KOPT-K1 (cell line): Measurements from ENCODE around the gene HS6ST3.

ENCODE experiments used
- H3K27ac ChIP-seq: fragments of 200-600 bp; sonication (generic); 2 replicates; pipeline ENCODE4 v1.5.1; 2016; ENCODE audit warnings: antibody characterized with exemption, mild to moderate bottlenecking, low read depth, low read length; ENCODE audit not compliant: poor library complexity, severe bottlenecking
- H3K36me3 ChIP-seq: fragments of 200-600 bp; sonication (generic); 2 replicates; pipeline ENCODE4 v1.5.1; 2017; ENCODE audit warnings: antibody characterized with exemption, mild to moderate bottlenecking, low read length, moderate library complexity; ENCODE audit not compliant: insufficient read depth
- H3K9me3 ChIP-seq: fragments of 200-600 bp; sonication (generic); 2 replicates; pipeline ENCODE4 v1.5.1; 2017; ENCODE audit warnings: antibody characterized with exemption, low read length, mild to moderate bottlenecking; ENCODE audit not compliant: insufficient read depth, poor library complexity, severe bottlenecking

HS6ST3 gene

DNA sequence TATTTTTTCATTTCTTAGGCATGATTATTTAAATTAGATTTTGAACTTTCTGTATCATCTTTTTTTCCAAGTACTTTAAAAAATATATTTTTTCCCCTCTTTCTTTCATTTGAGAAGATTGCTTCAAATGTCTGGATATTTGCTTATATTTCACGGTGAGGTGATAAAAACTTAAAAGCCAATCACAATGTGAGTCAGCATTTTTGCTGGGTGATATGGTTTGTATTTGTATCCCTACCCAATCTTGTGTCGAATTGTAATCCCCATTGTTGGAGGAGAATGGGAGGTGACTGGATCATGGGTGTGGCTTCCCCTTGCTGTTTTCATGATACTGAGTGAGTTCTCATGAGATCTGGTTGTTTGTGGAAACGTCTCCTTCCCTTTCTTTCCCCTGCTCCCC is 583.9 kb downstream of the HS6ST3 start:
- Histone ChIP-seq H3K9me3 (no peaks in the 10 kb centered on the region), H3K27ac (no peak overlapping the region), H3K36me3 (no peaks in the 10 kb centered on the region)

DNA sequence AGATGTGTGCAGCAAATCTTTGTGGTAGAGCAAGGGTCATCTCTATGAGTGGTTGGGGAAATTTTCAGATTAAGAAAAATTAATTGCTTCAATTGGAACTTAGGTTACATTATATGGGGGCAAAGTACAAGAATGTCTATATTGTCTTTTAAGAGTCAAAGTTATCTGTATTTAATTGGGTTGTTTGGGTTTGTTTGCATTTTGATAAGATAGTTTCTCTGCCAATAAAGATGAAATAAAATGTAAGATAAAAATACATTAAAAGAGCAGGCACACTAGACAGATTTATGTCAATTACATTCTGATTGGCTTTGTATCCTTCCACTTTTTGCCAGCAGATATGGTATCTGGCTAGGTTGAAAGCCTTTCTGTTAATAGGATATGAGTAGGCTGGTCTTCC is 587.1 kb downstream of the HS6ST3 start:
- H3K9me3 ChIP-seq, result no peaks in the 10 kb centered on the region
- no peak overlapping the region for H3K27ac ChIP-seq
- H3K36me3 ChIP-seq, result no peaks in the 10 kb centered on the region

DNA sequence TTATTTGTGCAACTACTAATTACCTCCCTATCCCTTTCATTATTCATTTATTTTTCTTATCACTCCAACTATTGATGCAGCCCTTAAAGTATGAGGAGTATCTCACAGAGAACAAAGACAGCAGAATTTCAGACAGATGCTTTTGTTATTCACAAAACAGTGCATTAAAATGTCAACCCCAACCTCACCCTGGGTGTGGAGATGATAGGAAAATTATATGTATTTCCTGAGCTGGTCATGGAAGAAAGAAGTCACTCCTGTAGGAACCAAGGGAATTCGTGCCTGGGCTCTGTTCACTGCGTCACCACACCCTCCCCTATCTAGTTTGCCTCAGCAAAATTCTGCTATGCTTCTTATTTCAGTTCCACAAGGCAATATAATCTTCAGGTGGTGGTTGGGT is 588.9 kb downstream of the HS6ST3 start:
- H3K9me3 ChIP-seq, result no peaks in the 10 kb centered on the region
- H3K36me3 ChIP-seq, result no peaks in the 10 kb centered on the region
- H3K27ac ChIP-seq, result no peak overlapping the region

DNA sequence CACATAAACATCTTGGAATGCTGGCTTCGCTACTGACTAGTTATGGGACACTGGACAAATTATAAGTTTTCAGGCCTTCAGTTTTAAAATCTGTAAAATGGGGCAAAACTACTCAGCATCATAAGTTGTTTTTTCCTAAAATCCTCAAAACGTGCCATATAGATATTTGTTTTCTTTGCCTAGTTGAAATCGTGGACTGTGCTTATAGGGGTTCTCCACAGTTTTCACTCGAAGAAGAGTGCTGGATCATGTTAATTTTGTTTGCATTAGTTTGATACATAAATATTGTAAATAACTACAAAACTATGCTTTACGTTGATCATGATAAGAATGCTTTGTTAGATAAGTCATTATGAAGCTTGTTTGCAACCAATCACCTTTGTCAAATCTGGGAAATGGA is 591.0 kb downstream of the HS6ST3 start:
- no peak overlapping the region for H3K27ac ChIP-seq
- no peaks in the 10 kb centered on the region for H3K36me3 ChIP-seq
- no peaks in the 10 kb centered on the region for H3K9me3 ChIP-seq

DNA sequence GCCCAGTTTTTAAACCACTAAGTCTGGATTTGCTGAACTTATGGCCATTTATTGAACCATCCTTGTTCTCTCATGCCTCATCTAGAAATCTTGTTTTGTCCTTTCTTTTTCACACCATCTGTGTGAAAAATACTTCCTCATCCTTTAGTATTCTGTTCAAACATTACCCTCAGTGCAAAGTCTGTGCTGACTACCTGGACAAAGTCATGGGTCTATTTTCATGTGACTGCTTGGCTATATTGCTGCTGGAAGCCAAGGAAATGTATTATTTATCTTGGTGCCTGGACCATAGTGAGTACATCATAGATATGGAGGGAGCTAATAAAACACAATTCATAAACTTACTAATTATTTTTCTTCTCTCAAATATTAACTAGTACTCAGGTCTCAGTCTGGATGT is 591.9 kb downstream of the HS6ST3 start:
- no peaks in the 10 kb centered on the region for H3K36me3 ChIP-seq
- no peak overlapping the region for H3K27ac ChIP-seq
- H3K9me3 ChIP-seq, result no peaks in the 10 kb centered on the region

DNA sequence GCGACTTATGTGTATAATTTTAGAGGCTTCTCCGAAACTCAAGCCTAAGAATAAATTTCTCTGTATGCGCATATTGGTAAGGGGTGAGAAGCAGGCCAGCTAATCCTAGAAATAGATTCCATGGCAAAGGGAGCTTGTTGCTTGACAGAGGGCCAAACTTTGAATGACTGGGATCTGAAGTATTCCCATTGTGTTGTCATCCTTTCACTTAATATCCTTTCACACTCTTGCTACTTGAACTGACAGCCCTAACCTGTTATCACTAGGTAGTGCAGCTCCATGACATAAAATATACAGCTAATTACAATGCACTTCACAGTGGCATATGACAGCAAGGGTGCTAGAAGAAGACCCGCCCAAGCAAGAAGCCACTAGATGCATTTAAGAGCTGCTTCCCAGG is 594.6 kb downstream of the HS6ST3 start:
- Histone ChIP-seq H3K27ac (no peak overlapping the region), H3K9me3 (no peaks in the 10 kb centered on the region), H3K36me3 (no peaks in the 10 kb centered on the region)

DNA sequence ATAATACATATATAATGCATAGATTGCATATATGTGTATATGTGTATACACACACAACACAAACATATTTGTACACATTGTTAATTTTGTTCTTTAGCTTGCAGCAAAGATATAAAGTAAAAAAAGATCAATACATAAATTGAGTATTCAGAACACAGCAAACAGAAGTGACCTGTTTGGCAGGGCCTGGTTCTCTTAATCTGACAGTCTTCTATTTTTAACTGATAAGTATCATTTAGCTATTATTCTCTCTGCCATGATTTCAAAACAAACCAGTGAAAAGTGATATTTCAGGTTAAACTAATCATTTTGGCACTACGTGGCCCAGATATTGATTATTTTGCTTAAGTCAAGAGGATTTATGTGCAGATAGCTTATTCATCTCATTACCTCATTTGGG is 595.0 kb downstream of the HS6ST3 start:
- H3K36me3 ChIP-seq, result no peaks in the 10 kb centered on the region
- no peak overlapping the region for H3K27ac ChIP-seq
- H3K9me3 ChIP-seq, result no peaks in the 10 kb centered on the region

DNA sequence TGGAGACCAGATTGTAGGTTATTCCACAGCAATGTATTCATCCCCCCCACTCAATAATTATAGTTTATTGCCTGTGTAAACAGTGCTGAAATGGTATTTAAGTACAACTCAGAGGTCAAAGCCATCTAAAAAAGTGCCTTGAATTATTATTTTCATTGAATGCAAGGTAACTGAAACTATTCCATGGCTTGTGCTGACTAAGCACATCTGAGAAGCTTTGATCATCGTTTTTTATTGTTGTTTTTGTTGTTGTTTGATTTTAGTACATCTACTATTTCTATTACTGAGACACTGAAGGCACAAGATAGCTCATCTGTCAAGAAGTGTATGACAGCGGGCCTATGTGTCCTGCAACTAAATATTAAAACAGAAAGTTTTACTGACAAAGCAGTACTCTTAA is 596.4 kb downstream of the HS6ST3 start:
- Histone ChIP-seq H3K36me3 (no peaks in the 10 kb centered on the region), H3K9me3 (no peaks in the 10 kb centered on the region), H3K27ac (no peak overlapping the region)

DNA sequence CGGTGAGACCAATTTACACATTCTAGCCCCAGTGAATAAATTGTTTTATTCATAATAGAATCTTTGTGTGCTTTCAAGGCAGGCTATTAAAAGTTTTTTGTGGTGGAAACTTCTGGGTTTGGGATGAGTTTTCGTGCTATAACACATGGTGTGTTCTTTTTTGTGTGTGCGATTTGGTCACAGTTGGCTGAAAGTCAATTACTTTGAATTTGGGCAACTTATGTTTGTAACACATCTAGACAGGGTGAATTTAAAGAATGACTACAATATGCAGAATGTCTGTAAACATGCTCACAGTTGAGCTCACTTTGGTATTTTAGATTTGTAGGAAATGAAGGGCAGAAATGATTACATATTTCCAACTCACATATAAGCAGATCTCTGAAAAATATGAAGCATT is 597.3 kb downstream of the HS6ST3 start:
- H3K27ac ChIP-seq, result no peak overlapping the region
- no peaks in the 10 kb centered on the region for H3K36me3 ChIP-seq
- no peaks in the 10 kb centered on the region for H3K9me3 ChIP-seq

DNA sequence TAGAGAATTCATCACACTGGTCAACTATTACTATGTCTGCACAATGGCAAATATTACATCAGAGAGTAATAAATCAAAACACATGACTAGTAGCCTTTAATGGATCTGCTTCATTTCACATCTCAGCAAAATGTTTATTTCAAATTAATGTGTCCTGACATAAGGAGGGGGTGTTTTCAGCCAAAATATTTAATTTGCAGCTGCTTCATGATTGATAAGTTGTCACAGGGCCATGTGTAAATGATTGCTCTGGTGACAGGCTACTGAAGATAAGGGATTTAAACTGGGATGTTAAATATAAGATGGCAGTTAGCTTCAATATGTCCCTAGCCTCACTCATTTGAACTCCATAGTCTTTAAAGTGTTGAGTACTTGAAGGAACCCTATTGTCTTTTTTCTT is 601.1 kb downstream of the HS6ST3 start:
- Histone ChIP-seq H3K9me3 (no peaks in the 10 kb centered on the region), H3K27ac (no peak overlapping the region), H3K36me3 (no peaks in the 10 kb centered on the region)

DNA sequence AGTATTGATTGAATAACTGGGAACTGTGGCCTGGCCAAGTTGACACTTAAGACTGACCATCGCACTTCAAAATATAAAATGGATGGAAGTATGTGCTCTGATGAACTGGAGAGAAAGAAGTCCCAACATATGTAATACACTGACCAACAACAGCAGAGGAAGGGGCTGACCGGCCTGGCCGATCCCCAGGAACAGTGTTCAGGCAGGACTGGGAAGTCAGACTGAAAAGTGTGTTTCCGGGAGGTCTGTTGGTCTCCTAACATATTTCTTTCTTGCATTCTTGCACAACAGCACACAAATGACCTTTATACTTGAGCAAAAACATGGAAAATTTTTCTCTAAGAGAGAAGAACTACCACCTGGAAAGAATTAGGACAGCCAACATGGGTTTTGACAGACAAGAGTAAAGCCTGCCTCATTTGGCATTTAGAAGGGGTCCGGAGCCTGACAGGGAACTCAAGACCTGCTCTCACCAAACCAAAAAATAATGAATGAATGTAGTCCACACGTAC is 606.5 kb downstream of the HS6ST3 start:
- Histone ChIP-seq H3K36me3 (no peaks in the 10 kb centered on the region), H3K27ac (no peak overlapping the region), H3K9me3 (no peaks in the 10 kb centered on the region)

DNA sequence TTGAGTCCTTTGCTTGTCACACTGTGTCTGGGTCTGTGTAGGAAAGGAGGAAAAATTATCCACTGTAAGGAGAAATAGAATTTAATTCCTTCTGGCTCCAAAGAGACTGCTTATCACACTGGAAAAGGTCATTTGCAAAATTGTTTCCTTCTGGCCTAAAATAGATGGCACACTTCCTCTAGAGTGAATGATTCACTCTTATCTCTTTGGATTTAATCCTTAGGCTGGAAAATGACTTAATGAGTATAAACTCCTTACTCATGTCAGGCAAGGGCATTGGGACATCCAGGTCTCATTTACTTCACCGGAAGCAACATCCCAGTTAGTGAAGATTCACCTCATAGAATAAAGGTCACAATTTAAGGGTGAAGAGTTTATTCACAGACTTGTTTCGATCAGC is 610.8 kb downstream of the HS6ST3 start:
- Histone ChIP-seq H3K9me3 (no peaks in the 10 kb centered on the region), H3K27ac (no peak overlapping the region), H3K36me3 (no peaks in the 10 kb centered on the region)

DNA sequence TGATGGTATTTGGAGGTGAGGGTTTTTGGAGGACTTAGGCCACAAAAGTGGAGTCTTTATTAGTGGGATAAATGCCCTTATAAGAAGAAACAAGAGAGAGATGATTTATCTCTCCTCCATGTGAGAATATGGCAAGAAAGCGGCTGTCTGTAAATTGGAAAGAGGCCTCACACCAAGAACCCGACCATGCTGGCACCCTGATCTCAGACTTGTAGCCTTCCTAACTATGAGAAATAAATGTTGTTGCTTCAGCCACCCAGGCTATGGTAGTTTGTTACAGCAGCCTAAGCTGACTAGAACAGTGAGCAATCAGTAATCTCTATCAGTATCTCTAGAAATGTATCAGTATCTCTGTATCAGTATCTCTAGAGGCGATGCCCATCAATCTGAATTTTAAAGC is 617.2 kb downstream of the HS6ST3 start:
- Histone ChIP-seq H3K36me3 (no peaks in the 10 kb centered on the region), H3K9me3 (no peaks in the 10 kb centered on the region), H3K27ac (no peak overlapping the region)

DNA sequence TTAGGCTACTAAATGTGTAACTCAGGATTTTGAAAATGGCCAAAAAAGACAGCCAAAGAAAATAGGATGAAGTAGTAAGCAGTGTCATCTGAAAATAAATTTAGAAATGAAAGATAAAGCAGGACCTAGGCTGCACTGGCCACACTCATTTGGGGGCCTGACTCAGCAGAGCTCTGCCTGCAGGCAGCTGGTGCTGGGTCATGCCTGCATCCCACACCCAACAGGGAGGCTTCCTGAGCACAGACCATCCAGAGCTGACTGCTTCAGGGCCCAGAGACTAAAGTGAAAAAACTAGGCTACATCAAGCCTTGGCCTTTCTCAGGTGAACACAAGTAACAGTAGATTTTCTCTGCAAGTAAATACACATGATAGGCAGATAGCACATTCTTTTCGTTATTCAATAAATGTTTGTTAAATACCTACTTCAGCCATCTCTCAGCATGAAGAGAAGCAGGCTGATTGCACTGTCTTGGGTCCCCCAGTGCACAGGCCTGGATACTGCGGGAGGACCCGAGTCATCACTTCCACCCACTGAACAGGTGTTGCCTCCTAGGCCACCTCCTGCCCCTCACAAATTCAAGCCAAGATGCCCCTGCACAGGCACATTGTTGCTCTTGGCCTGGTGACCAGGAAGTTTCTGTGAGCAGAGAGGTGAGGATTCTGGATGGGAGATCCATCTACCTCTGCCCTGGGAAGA is 620.4 kb downstream of the HS6ST3 start:
- Histone ChIP-seq H3K27ac (no peak overlapping the region), H3K36me3 (no peaks in the 10 kb centered on the region), H3K9me3 (no peaks in the 10 kb centered on the region)

DNA sequence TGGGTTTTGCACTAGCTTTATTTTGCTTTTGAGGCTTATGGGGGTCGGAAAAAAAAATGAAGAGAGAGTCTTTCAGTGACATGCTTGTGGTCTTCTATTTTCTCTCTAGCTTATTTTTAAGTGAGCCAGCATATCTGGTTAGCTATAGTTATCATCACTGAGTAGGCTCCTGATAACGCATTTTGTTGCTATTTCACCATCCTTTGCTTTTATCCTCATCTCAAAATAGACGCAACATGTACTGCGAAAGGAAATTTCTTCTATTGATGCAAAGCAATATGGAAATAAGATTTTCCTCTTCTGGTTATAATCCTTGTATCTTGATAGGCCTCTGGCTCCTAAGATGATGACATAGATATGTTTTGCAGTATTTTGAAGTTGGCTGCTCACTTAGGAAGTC is 630.5 kb downstream of the HS6ST3 start:
- H3K9me3 ChIP-seq, result no peaks in the 10 kb centered on the region
- no peaks in the 10 kb centered on the region for H3K36me3 ChIP-seq
- H3K27ac ChIP-seq, result no peak overlapping the region

DNA sequence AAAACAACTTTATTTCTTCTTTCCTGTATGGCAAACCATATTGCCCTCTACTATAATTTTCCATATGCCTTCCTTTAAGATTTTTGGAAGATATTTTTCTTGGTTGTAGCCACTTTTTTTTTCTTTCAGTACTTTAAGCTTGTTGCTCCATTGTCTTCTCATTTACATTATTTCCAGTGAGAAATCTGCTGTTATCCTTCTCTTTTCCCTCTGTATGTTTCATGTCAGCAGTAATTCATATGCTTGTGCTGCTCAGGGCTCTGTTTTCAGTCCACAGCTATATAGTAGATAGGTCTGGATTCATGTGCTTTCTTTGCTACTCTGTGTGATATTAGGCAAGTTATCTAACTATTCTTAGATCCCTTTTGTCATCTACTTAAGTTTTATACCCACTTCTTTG is 636.7 kb downstream of the HS6ST3 start:
- H3K9me3 ChIP-seq, result no peaks in the 10 kb centered on the region
- H3K36me3 ChIP-seq, result no peaks in the 10 kb centered on the region
- no peak overlapping the region for H3K27ac ChIP-seq
